Liver (tissue), 9 donors: ENCODE measurements around the gene CCDC116. TPM values are rescaled to one million over a fixed set of nuclear protein-coding genes. Genes with fewer than 3 reads are reported as not detected.

Experiments used
- DNase-seq: peaks from one replicate; pipeline ENCODE4 v3.0.0-alpha.2; 2017; ENCODE audit warnings: low spot score
- H3K27ac ChIP-seq, 2 donors: one replicate each; pipeline ENCODE4 v1.7.0; 2013; ENCODE audit warnings: inconsistent platforms in 2 of 2, low read length in 2 of 2, control low read depth in 1 of 2, low read depth in 1 of 2, mild to moderate bottlenecking in 1 of 2
- H3K27me3 ChIP-seq, 4 donors: one replicate each; pipeline versions ENCODE4 v1.6.1 to v1.7.0; 2013; ENCODE audit warnings: low read length in 3 of 4, inconsistent platforms in 1 of 4, mild to moderate bottlenecking in 1 of 4, moderate library complexity in 1 of 4; ENCODE audit not compliant: control insufficient read depth in 4 of 4, insufficient read depth in 4 of 4
- H3K36me3 ChIP-seq, 4 donors: one replicate each; pipeline versions ENCODE4 v1.6.1 to v1.7.0; 2013; ENCODE audit warnings: low read length in 3 of 4, mild to moderate bottlenecking in 3 of 4, low read depth in 1 of 4, moderate library complexity in 1 of 4; ENCODE audit not compliant: control insufficient read depth in 4 of 4, insufficient read depth in 3 of 4
- H3K4me1 ChIP-seq, 4 donors: one replicate each; pipeline versions ENCODE4 v1.6.1 to v1.7.0; 2013; ENCODE audit warnings: low read length in 3 of 4, mild to moderate bottlenecking in 3 of 4, moderate library complexity in 1 of 4; ENCODE audit not compliant: control insufficient read depth in 4 of 4, insufficient read depth in 4 of 4
- H3K4me3 ChIP-seq, 3 donors: one replicate each; pipeline versions ENCODE4 v1.6.1 to v1.7.0; 2013; ENCODE audit warnings: low read length in 3 of 3, control low read depth in 1 of 3, low read depth in 1 of 3, mild to moderate bottlenecking in 1 of 3
- H3K9ac ChIP-seq, 2 donors: one replicate each; pipeline ENCODE4 v1.7.0; 2013; ENCODE audit warnings: low read length in 2 of 2, mild to moderate bottlenecking in 2 of 2, moderate library complexity in 2 of 2, control low read depth in 1 of 2, low read depth in 1 of 2
- H3K9me3 ChIP-seq, 4 donors: one replicate each; pipeline versions ENCODE4 v1.6.1 to v1.7.0; 2013; ENCODE audit warnings: low read length in 3 of 4; ENCODE audit not compliant: control insufficient read depth in 4 of 4
- EGR1 ChIP-seq, 2 donors: IDR thresholded peaks; 2 replicates each; pipeline ENCODE4 v1.6.1; 2016 to 2018; ENCODE audit warnings: antibody characterized with exemption in 2 of 2, low read depth in 2 of 2
- FOXA1 ChIP-seq: IDR thresholded peaks from 2 replicates; pipeline ENCODE4 v1.6.1; 2016; ENCODE audit warnings: antibody characterized with exemption
- FOXA2 ChIP-seq: IDR thresholded peaks from 2 replicates; pipeline ENCODE4 v1.6.1; 2016; ENCODE audit warnings: antibody characterized with exemption
- GABPA ChIP-seq, 2 donors: IDR thresholded peaks in 1 of 2; conservative IDR thresholded peaks in 1 of 2; 2 replicates each; pipeline ENCODE4 v1.6.1; 2016; ENCODE audit warnings: antibody characterized with exemption in 2 of 2, mild to moderate bottlenecking in 1 of 2, moderate library complexity in 1 of 2
- HNF4A ChIP-seq, 2 donors: conservative IDR thresholded peaks; 2 replicates each; pipeline ENCODE4 v1.6.1; 2016; ENCODE audit warnings: antibody characterized with exemption in 2 of 2, mild to moderate bottlenecking in 2 of 2
- HNF4G ChIP-seq: IDR thresholded peaks from 2 replicates; pipeline ENCODE4 v1.6.1; 2016; ENCODE audit warnings: antibody characterized with exemption
- JUND ChIP-seq, 2 donors: IDR thresholded peaks; 2 replicates each; pipeline ENCODE4 v1.6.1; 2016; ENCODE audit warnings: antibody characterized with exemption in 2 of 2
- NR2F2 ChIP-seq: IDR thresholded peaks from 2 replicates; pipeline ENCODE4 v1.6.1; 2016; ENCODE audit warnings: antibody characterized with exemption
- RAD21 ChIP-seq, 2 donors: IDR thresholded peaks; 2 replicates each; pipeline ENCODE4 v1.6.1; 2016; ENCODE audit warnings: antibody characterized with exemption in 2 of 2, mild to moderate bottlenecking in 2 of 2
- RXRA ChIP-seq, 2 donors: IDR thresholded peaks; 2 replicates each; pipeline ENCODE4 v1.6.1; 2017 to 2018; ENCODE audit warnings: antibody characterized with exemption in 2 of 2, mild to moderate bottlenecking in 1 of 2
- SP1 ChIP-seq: IDR thresholded peaks from 2 replicates; pipeline ENCODE4 v1.6.1; 2018; ENCODE audit warnings: antibody characterized with exemption, mild to moderate bottlenecking
- TAF1 ChIP-seq: conservative IDR thresholded peaks from 2 replicates; pipeline ENCODE4 v1.6.1; 2016; ENCODE audit warnings: antibody characterized with exemption, mild to moderate bottlenecking
- YY1 ChIP-seq: IDR thresholded peaks from 2 replicates; pipeline ENCODE4 v1.6.1; 2016; ENCODE audit warnings: antibody characterized with exemption, mild to moderate bottlenecking
- WGBS: extraction: QIAGEN DNeasy Blood & Tissue Kit; methylation state at CpG from one replicate; pipeline ENCODE4 v1.1.7; 2013; 5-methylcytosine and 5-hydroxymethylcytosine counted together
- polyA plus RNA-seq, 2 donors: library from polyadenylated mRNA; stranded (reverse) in 1 of 2; unstranded in 1 of 2; fragments of 200-250 nt in 1 of 2; fragments of >200 nt in 1 of 2; fragmentation: Nextera tagmentation in 1 of 2; extraction: Ambion mirVana in 1 of 2; gene quantifications; one replicate each; pipeline versions ENCODE4 v1.2.1 to v1.2.3, GENCODE V29; 2013 to 2015
- total RNA-seq, 2 donors: library from RNA; depleted of rRNA; stranded (reverse); fragments of >200 nt; gene quantifications; one replicate each; pipeline ENCODE4 v1.2.3, GENCODE V29; 2014
- TF ChIP-seq, protein P1 (sequence below): fragments of 150-350 bp; IDR thresholded peaks from 2 replicates; pipeline ENCODE4 v1.5.1; 2017; ENCODE audit warnings: improper control_type of control experiment, low read depth, low read length; ENCODE audit not compliant: missing input control
- TF ChIP-seq, protein P2 (sequence below): IDR thresholded peaks from 2 replicates; pipeline ENCODE4 v1.6.1; 2016; ENCODE audit warnings: antibody characterized with exemption
- TF ChIP-seq, protein P3 (sequence below): IDR thresholded peaks from 2 replicates; pipeline ENCODE4 v1.6.1; 2016; ENCODE audit warnings: antibody characterized with exemption
- TF ChIP-seq, protein P4 (sequence below): IDR thresholded peaks from 2 replicates; pipeline ENCODE4 v1.6.1; 2016; ENCODE audit warnings: antibody characterized with exemption
- TF ChIP-seq, protein P5 (sequence below): IDR thresholded peaks from 2 replicates; pipeline ENCODE4 v1.6.1; 2016; ENCODE audit warnings: antibody characterized with exemption, mild to moderate bottlenecking
- donor health status: healthy.
- donor health status: healthy.
- donor health status: healthy.
- donor health status: healthy.
- donor health status: healthy.

The CCDC116 gene
- total and polyA plus RNA-seq, 4 donors, result 0.05 to 0.08 (median 0.05) TPM; not detected in 1

DNA sequence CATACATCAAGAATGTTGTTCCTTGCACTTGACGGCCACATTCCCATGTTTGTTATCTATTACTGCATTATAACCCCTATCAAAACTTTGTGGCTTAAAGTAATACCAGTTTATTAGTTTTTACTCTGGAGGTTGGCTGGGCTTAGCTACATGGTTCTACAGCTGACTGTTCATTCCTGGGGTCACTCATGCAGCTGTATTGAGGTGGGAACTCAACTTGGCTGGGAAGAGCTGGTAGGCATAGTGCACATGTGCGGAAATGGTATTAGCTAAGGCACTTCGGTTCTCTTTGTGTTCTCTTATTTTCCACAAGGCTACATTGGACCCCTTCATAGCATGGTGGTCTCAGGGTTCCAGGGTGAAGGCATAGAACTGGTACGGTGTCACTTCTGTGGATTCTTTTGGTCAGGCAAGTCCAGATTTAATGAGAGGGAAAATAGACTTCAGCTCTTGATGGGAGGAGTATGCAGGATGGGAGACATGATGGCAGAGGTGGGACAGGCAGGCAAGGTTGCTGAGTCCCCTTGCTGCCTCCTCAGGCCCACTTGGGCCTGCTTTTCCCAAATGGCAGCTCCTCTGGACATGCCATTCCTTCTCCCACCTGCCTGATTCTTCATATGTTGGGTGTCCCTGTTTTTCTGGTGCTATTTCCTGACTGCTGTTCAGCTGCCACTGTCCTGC lies 18.9 kb upstream of the CCDC116 start:
- TF ChIP-seq NR2F2 (no peak), GABPA (IDR thresholded peaks at IDR 0.05 in 1 of 2, conservative IDR thresholded peaks at IDR 0.05 in 1 of 2) (no peak), TAF1 (no peak), RXRA (IDR thresholded peaks at IDR 0.05) (no peak), SP1 (no peak), RAD21 (IDR thresholded peaks at IDR 0.05) (no peak), YY1 (no peak), EGR1 (IDR thresholded peaks at IDR 0.05; ENCODE audit: low read depth in 2 of 2) (no peak), FOXA2 (no peak), HNF4A (conservative IDR thresholded peaks at IDR 0.05) (no peak), HNF4G (no peak), JUND (IDR thresholded peaks at IDR 0.05) (no peak), FOXA1 (no peak)
- TF ChIP-seq, protein P1, sequence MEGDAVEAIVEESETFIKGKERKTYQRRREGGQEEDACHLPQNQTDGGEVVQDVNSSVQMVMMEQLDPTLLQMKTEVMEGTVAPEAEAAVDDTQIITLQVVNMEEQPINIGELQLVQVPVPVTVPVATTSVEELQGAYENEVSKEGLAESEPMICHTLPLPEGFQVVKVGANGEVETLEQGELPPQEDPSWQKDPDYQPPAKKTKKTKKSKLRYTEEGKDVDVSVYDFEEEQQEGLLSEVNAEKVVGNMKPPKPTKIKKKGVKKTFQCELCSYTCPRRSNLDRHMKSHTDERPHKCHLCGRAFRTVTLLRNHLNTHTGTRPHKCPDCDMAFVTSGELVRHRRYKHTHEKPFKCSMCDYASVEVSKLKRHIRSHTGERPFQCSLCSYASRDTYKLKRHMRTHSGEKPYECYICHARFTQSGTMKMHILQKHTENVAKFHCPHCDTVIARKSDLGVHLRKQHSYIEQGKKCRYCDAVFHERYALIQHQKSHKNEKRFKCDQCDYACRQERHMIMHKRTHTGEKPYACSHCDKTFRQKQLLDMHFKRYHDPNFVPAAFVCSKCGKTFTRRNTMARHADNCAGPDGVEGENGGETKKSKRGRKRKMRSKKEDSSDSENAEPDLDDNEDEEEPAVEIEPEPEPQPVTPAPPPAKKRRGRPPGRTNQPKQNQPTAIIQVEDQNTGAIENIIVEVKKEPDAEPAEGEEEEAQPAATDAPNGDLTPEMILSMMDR, result no peak
- TF ChIP-seq, protein P2, sequence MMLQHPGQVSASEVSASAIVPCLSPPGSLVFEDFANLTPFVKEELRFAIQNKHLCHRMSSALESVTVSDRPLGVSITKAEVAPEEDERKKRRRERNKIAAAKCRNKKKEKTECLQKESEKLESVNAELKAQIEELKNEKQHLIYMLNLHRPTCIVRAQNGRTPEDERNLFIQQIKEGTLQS, result no peak
- TF ChIP-seq, protein P3, sequence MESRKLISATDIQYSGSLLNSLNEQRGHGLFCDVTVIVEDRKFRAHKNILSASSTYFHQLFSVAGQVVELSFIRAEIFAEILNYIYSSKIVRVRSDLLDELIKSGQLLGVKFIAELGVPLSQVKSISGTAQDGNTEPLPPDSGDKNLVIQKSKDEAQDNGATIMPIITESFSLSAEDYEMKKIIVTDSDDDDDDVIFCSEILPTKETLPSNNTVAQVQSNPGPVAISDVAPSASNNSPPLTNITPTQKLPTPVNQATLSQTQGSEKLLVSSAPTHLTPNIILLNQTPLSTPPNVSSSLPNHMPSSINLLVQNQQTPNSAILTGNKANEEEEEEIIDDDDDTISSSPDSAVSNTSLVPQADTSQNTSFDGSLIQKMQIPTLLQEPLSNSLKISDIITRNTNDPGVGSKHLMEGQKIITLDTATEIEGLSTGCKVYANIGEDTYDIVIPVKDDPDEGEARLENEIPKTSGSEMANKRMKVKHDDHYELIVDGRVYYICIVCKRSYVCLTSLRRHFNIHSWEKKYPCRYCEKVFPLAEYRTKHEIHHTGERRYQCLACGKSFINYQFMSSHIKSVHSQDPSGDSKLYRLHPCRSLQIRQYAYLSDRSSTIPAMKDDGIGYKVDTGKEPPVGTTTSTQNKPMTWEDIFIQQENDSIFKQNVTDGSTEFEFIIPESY, result no peak
- TF ChIP-seq, protein P4, sequence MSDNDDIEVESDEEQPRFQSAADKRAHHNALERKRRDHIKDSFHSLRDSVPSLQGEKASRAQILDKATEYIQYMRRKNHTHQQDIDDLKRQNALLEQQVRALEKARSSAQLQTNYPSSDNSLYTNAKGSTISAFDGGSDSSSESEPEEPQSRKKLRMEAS, result no peak
- TF ChIP-seq, protein P5, sequence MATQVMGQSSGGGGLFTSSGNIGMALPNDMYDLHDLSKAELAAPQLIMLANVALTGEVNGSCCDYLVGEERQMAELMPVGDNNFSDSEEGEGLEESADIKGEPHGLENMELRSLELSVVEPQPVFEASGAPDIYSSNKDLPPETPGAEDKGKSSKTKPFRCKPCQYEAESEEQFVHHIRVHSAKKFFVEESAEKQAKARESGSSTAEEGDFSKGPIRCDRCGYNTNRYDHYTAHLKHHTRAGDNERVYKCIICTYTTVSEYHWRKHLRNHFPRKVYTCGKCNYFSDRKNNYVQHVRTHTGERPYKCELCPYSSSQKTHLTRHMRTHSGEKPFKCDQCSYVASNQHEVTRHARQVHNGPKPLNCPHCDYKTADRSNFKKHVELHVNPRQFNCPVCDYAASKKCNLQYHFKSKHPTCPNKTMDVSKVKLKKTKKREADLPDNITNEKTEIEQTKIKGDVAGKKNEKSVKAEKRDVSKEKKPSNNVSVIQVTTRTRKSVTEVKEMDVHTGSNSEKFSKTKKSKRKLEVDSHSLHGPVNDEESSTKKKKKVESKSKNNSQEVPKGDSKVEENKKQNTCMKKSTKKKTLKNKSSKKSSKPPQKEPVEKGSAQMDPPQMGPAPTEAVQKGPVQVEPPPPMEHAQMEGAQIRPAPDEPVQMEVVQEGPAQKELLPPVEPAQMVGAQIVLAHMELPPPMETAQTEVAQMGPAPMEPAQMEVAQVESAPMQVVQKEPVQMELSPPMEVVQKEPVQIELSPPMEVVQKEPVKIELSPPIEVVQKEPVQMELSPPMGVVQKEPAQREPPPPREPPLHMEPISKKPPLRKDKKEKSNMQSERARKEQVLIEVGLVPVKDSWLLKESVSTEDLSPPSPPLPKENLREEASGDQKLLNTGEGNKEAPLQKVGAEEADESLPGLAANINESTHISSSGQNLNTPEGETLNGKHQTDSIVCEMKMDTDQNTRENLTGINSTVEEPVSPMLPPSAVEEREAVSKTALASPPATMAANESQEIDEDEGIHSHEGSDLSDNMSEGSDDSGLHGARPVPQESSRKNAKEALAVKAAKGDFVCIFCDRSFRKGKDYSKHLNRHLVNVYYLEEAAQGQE, result no peak
- H3K4me3 ChIP-seq, result no peak overlapping the region
- no peaks in the 10 kb centered on the region for H3K4me1 ChIP-seq
- H3K27me3 ChIP-seq, result no peaks in the 10 kb centered on the region
- WGBS, result 72% methylated on average over 4 of the region's 4 CpGs
- no peak overlapping the region for H3K27ac ChIP-seq
- no peak overlapping the region for H3K9ac ChIP-seq
- no peaks in the 10 kb centered on the region for H3K9me3 ChIP-seq
- DNase-seq, result no peak
- peaks cover 3 to 33% (median 22%) of the 10 kb centered on the region in 4 donors for H3K36me3 ChIP-seq
